Mucosa of stomach (tissue), 1 donor: Measurements from ENCODE around the gene CHST1.

Experiments
- H3K27me3 ChIP-seq: one replicate; pipeline ENCODE4 v1.7.0; 2013; ENCODE audit warnings: mild to moderate bottlenecking, low read length; ENCODE audit not compliant: control insufficient read depth, insufficient read depth
- H3K36me3 ChIP-seq: one replicate; pipeline ENCODE4 v1.7.0; 2013; ENCODE audit warnings: low read length; ENCODE audit not compliant: control insufficient read depth, insufficient read depth
- H3K4me1 ChIP-seq: one replicate; pipeline ENCODE4 v1.7.0; 2013; ENCODE audit warnings: mild to moderate bottlenecking, low read length; ENCODE audit not compliant: control insufficient read depth, insufficient read depth
- H3K4me3 ChIP-seq: one replicate; pipeline ENCODE4 v1.7.0; 2013; ENCODE audit warnings: low read length
- H3K9ac ChIP-seq: one replicate; pipeline ENCODE4 v1.7.0; 2013; ENCODE audit warnings: mild to moderate bottlenecking, low read length, moderate library complexity
- H3K9me3 ChIP-seq: one replicate; pipeline ENCODE4 v1.7.0; 2013; ENCODE audit warnings: mild to moderate bottlenecking, low read length, moderate library complexity; ENCODE audit not compliant: control insufficient read depth
- donor health status: Pancreatic carcinoma.

The CHST1 gene

DNA sequence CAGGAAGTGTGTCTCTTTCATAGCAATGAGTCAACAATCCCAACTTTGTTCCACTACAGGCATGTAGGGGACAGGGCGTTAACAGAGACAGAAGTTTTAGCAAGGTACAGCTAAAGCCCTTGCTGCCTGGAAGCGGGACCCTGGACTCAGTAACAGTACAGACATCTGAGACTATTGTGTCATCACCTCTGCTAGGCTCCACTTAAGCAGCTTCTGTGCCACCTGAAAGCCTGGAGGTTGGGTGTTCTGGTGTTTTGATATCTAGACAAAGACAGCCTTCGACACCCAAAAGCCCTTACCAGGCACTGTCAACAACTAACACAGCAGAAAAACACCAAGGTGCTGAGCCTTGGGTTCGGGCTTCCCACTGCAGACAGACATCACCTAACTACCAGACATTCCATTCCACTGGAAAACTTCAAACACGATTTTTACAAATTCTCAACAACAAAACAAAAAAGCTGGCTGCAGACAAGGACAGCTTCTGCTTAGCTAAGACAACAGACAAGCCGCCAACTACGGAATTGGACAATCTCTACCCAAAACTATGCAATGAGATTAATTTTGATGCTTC lies 20.6 kb upstream of the CHST1 start:
- H3K9me3 ChIP-seq: no peaks in the 10 kb centered on the region
- H3K9ac ChIP-seq: no peak overlapping the region
- no peaks in the 10 kb centered on the region for H3K4me1 ChIP-seq
- no peaks in the 10 kb centered on the region for H3K27me3 ChIP-seq
- no peak overlapping the region for H3K4me3 ChIP-seq
- H3K36me3 ChIP-seq: no peaks in the 10 kb centered on the region

DNA sequence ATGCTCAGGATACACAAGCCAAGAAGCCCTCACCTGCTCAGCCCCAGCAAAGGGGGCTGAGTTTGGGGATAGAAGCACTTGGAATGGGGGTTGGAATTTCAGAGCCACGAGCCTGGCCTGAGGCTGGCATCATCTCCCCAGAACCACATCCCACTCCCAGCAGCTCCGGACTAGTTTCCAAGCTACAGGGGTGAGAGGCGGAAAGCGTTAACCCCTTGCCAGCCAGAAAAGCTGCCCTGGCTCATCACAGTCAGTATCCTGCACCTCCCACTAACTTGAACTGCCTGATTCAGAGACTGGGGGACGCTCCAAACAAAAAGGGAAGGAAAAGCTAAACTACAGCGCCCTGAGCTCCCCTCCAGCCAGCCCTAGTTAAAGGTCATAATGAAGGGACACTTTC lies 19.0 kb upstream of the CHST1 start:
- Histone ChIP-seq H3K4me3 (no peak overlapping the region), H3K9me3 (no peaks in the 10 kb centered on the region), H3K4me1 (no peaks in the 10 kb centered on the region), H3K27me3 (no peaks in the 10 kb centered on the region), H3K9ac (no peak overlapping the region), H3K36me3 (no peaks in the 10 kb centered on the region)

DNA sequence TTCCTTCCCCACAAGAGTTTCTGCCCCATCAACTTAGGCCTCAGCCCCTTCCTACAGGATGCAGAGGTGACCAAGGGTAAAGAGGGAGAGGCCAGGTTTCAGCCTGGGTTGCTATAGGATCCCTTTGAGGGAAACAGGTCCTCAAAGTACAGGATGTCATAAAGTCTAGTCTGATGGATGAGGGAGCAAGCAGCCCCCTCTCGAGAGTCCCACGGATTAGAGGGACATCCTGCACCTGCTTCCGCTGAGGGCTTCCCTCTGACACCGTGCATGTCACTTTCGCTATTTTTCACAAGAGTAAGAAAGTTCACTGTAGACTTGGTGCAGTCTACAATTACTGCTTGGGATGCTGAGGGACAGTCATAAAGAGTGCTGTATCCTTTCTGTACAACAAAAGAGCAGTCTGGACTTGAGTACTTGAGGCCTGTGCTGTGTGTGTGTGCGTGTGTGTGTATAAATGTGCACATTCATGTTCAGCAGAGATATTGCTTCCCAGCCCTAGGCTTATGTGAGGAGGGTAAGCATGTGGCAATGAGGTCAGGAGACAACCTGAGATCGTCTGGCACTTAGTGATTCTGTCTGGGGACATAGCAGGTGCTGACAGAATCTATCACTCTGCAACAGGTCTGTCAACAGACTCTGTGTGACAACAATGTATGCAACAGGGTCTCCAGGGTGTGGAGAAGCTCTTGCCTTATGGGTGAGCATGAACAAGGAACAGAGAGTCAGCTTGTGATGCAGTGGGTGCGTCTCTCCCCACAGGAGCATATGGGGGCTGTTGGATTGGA lies 18.0 kb upstream of the CHST1 start:
- H3K36me3 ChIP-seq: no peaks in the 10 kb centered on the region
- H3K27me3 ChIP-seq: no peaks in the 10 kb centered on the region
- H3K4me1 ChIP-seq: no peaks in the 10 kb centered on the region
- no peaks in the 10 kb centered on the region for H3K9me3 ChIP-seq
- H3K9ac ChIP-seq: no peak overlapping the region
- no peak overlapping the region for H3K4me3 ChIP-seq

DNA sequence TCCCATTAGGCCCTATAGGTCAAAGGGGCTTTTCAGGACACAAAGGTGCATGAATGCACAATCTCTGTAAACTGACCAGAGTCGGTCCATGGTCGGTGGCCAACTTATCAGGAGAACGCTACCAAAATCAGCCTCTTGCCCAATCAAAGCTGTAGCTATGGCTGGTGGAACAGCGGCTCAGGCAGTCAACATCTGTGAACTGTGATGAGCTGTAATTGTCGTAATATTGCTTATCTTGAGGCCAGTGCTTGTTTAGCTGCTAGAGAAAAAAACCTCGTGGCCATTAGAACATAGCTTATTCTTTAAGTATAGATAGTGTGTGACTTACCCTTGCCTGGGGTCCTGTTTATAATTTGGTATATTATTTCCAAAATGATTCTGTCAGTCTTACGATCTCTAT lies 14.4 kb upstream of the CHST1 start:
- no peak overlapping the region for H3K4me3 ChIP-seq
- H3K4me1 ChIP-seq: no peaks in the 10 kb centered on the region
- no peaks in the 10 kb centered on the region for H3K9me3 ChIP-seq
- H3K9ac ChIP-seq: no peak overlapping the region
- H3K36me3 ChIP-seq: no peaks in the 10 kb centered on the region
- no peaks in the 10 kb centered on the region for H3K27me3 ChIP-seq

- Histone ChIP-seq H3K27me3 (no peaks in the 10 kb centered on the region), H3K4me1 (no peaks in the 10 kb centered on the region), H3K9me3 (no peaks in the 10 kb centered on the region), H3K4me3 (no peak overlapping the region), H3K9ac (no peak overlapping the region), H3K36me3 (no peaks in the 10 kb centered on the region)
Observed at GRCh38 chr11:45678976-45679375, 13.6 kb upstream of the CHST1 start.

GRCh38 chr11:45677770-45678512 lies 12.5 kb upstream of the CHST1 start:
- no peaks in the 10 kb centered on the region for H3K27me3 ChIP-seq
- H3K36me3 ChIP-seq: no peaks in the 10 kb centered on the region
- H3K9me3 ChIP-seq: no peaks in the 10 kb centered on the region
- no peak overlapping the region for H3K4me3 ChIP-seq
- H3K4me1 ChIP-seq: no peaks in the 10 kb centered on the region
- no peak overlapping the region for H3K9ac ChIP-seq

GRCh38 chr11:45676522-45677095 lies 11.2 kb upstream of the CHST1 start:
- H3K4me3 ChIP-seq: no peak overlapping the region

DNA sequence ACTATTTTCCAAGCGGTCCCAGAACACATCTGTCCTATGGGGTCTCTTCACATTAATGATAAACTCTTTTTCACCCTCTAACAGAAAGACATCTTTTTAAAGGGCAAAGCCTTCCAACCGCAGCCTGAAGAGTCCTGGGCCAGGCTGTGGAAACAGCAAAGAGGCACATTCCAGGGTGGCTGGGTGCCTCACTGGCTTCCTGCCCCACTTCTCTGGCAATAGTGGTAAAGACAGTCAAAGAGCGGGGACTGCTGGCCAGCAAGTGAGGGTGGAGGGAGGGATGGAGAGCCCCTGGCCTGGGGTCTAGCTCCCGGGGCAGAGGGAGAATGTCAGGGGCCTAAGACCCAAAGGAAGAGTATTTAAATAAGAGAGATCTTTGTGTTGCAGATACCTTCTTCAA lies 10.2 kb upstream of the CHST1 start:
- no peaks in the 10 kb centered on the region for H3K9me3 ChIP-seq
- no peak overlapping the region for H3K4me3 ChIP-seq
- H3K36me3 ChIP-seq: no peaks in the 10 kb centered on the region
- H3K4me1 ChIP-seq: no peaks in the 10 kb centered on the region
- H3K9ac ChIP-seq: no peak overlapping the region
- no peaks in the 10 kb centered on the region for H3K27me3 ChIP-seq

More at GRCh38 chr11:45676522-45677095, 11.2 kb upstream of the CHST1 start:
- Histone ChIP-seq H3K36me3 (no peaks in the 10 kb centered on the region), H3K9me3 (no peaks in the 10 kb centered on the region), H3K27me3 (no peaks in the 10 kb centered on the region), H3K9ac (no peak overlapping the region), H3K4me1 (no peaks in the 10 kb centered on the region)

DNA sequence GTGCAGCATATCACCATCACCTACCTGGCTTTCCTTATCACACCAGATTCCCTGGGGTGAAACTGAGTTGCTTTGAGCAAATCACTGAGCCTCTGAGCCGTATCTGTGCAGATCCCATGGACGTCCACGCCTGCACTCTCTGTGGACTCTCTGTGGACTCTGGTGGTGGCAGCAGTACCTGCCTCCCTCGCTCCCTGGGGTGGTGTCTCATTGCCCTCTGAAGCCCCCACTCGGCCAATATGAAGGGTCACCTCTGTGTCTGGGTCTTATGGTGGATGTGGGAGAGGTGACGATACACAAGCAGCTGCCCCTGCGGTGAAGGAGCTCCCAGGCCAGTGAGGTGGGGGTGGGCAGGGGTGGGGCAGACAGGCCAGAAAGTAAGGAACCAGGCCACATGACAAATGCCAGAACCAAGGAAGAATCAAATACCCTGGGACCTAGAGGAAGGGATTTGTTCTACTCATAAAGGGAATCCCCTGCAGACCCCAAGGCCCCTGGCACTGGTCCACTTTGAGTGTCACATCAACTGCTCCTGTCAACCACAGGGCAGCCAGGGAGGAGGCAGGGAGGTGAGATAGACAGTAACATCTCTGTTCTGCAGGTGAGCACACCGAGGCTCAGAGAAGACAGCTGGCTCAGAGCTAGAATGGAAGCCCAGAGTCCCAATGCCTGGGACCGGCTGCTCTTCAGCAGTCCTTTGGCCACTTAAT lies 9.2 kb upstream of the CHST1 start:
- Histone ChIP-seq H3K9ac (no peak overlapping the region), H3K4me3 (no peak overlapping the region), H3K27me3 (no peaks in the 10 kb centered on the region), H3K36me3 (no peaks in the 10 kb centered on the region), H3K9me3 (no peaks in the 10 kb centered on the region), H3K4me1 (no peaks in the 10 kb centered on the region)

GRCh38 chr11:45673441-45673840 lies 8.0 kb upstream of the CHST1 start:
- Histone ChIP-seq H3K9ac (no peak overlapping the region), H3K9me3 (no peaks in the 10 kb centered on the region), H3K4me1 (no peaks in the 10 kb centered on the region), H3K36me3 (no peaks in the 10 kb centered on the region), H3K4me3 (no peak overlapping the region), H3K27me3 (no peaks in the 10 kb centered on the region)

DNA sequence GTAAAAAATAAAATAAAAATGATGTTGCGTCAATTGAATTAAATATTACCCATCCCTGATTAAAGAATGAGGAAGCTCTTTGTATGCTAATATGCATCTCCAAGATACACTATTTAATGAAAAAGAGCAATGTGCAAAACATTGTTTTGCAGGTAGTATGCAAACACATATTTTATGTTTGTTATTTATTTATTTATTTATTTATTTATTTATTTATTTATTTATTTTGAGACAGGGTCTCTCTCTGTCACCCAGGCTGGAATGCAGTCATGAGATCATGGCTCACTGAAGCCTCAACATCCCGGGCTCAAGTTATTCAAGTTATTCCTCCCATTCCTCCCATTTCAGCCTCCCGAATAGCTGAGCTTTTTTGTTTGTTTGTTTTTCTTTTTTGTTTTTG lies 7.2 kb upstream of the CHST1 start:
- no peaks in the 10 kb centered on the region for H3K4me1 ChIP-seq
- no peaks in the 10 kb centered on the region for H3K27me3 ChIP-seq
- H3K9ac ChIP-seq: no peak overlapping the region
- H3K4me3 ChIP-seq: no peak overlapping the region
- no peaks in the 10 kb centered on the region for H3K9me3 ChIP-seq
- H3K36me3 ChIP-seq: no peaks in the 10 kb centered on the region
